HEK293 (cell line): ENCODE data around the gene HOXB4.

Experiments
- CTCF ChIA-PET: fragments of 350-600 bp; formaldehyde crosslinking; extraction: SDS; loops from one replicate; lab custom pipeline; 2021; ENCODE audit warnings: antibody characterized with exemption; lab: Yijun Ruan, JAX
- POLR2A ChIA-PET: fragments of 300-600 bp; formaldehyde crosslinking; extraction: SDS; loops from one replicate; lab custom pipeline; 2020; ENCODE audit warnings: antibody characterized with exemption, inconsistent platforms; lab: Yijun Ruan, JAX
- H3K27ac ChIP-seq: fragments of 200-500 bp; sonication (Bioruptor generic); 2 replicates; pipeline ENCODE4 v1.5.1; 2014; ENCODE audit warnings: low read depth, low read length, control low read depth, inconsistent platforms; ENCODE audit errors: extremely low read depth
- H3K36me3 ChIP-seq, 2 experiments: fragments of 200-500 bp in 1 of 2; sonication (Bioruptor generic) in 1 of 2; 1 replicate in 1 of 2; 2 replicates in 1 of 2; pipeline ENCODE4 v1.5.1; 2014 to 2017; ENCODE audit warnings: inconsistent platforms in 2 of 2, low read length in 2 of 2; ENCODE audit not compliant: control insufficient read depth in 2 of 2, insufficient read depth in 1 of 2
- H3K4me1 ChIP-seq: fragments of 200-500 bp; sonication (Bioruptor generic); 2 replicates; pipeline ENCODE4 v1.5.1; 2014; ENCODE audit warnings: mild to moderate bottlenecking, low read length, inconsistent platforms; ENCODE audit not compliant: control insufficient read depth, insufficient read depth
- H3K4me3 ChIP-seq: 2 replicates; pipeline ENCODE4 v1.5.1; 2011; ENCODE audit warnings: low read depth, mild to moderate bottlenecking, control low read depth, low read length, moderate library complexity
- H3K9me3 ChIP-seq: fragments of 200-500 bp; sonication (Bioruptor generic); 2 replicates; pipeline ENCODE4 v1.5.1; 2014; ENCODE audit warnings: low read depth, low read length, inconsistent platforms; ENCODE audit not compliant: control insufficient read depth, insufficient read depth
- FEZF1 ChIP-seq: fragments of 450-650 bp; formaldehyde crosslinking; IDR thresholded peaks from 2 replicates; pipeline ENCODE4 v1.5.1; 2016; ENCODE audit warnings: missing biosample characterization, missing genetic modification characterization
- GLI2 ChIP-seq: fragments of 450-650 bp; formaldehyde crosslinking; IDR thresholded peaks from 2 replicates; pipeline ENCODE4; 2017; ENCODE audit warnings: missing biosample characterization, missing genetic modification characterization, low read depth, borderline replicate concordance
- IKZF3 ChIP-seq: fragments of 450-650 bp; IDR thresholded peaks from 2 replicates; pipeline ENCODE4 v1.5.0; 2018; ENCODE audit warnings: missing biosample characterization, mild to moderate bottlenecking, missing genetic modification characterization, moderate library complexity
- MEIS1 ChIP-seq: sonication (generic); formaldehyde crosslinking; IDR thresholded peaks from 2 replicates; pipeline ENCODE4 v1.8.1; 2022; ENCODE audit warnings: missing genetic modification reagents, mild to moderate bottlenecking, borderline replicate concordance
- MYNN ChIP-seq: fragments of 450-650 bp; formaldehyde crosslinking; IDR thresholded peaks from 2 replicates; pipeline ENCODE4 v1.5.1; 2016; ENCODE audit warnings: missing biosample characterization, missing genetic modification characterization, borderline replicate concordance
- SP7 ChIP-seq: fragments of 450-650 bp; formaldehyde crosslinking; IDR thresholded peaks from 2 replicates; pipeline ENCODE4 v1.5.1; 2016; ENCODE audit warnings: missing biosample characterization, missing genetic modification characterization
- TRIM28 ChIP-seq: IDR thresholded peaks from 2 replicates; pipeline ENCODE4 v1.6.1; 2011; ENCODE audit warnings: low read length, control low read depth, borderline replicate concordance
- YY1 ChIP-seq: fragments of 450-650 bp; formaldehyde crosslinking; IDR thresholded peaks from 2 replicates; pipeline ENCODE4 v1.5.1; 2018; ENCODE audit warnings: missing biosample characterization, missing genetic modification characterization
- ZBTB7A ChIP-seq: fragments of 450-650 bp; formaldehyde crosslinking; IDR thresholded peaks from 2 replicates; pipeline ENCODE4 v1.5.1; 2016; ENCODE audit warnings: low read depth, missing biosample characterization, missing genetic modification characterization
- ZIC2 ChIP-seq: fragments of 450-650 bp; formaldehyde crosslinking; IDR thresholded peaks from 2 replicates; pipeline ENCODE4 v1.5.1; 2016; ENCODE audit warnings: missing biosample characterization, missing genetic modification characterization
- ZNF112 ChIP-seq: fragments of 450-650 bp; formaldehyde crosslinking; IDR thresholded peaks from 2 replicates; pipeline ENCODE4 v1.5.0; 2017; ENCODE audit warnings: missing biosample characterization, missing genetic modification characterization
- ZNF155 ChIP-seq: fragments of 450-650 bp; formaldehyde crosslinking; IDR thresholded peaks from 2 replicates; pipeline ENCODE4 v1.5.1; 2016; ENCODE audit warnings: missing biosample characterization, missing genetic modification characterization
- ZNF292 ChIP-seq: fragments of 450-650 bp; formaldehyde crosslinking; IDR thresholded peaks from 2 replicates; pipeline ENCODE4 v1.5.1; 2016; ENCODE audit warnings: low read depth, missing biosample characterization, missing genetic modification characterization, borderline replicate concordance
- ZNF341 ChIP-seq: fragments of 450-650 bp; formaldehyde crosslinking; IDR thresholded peaks from 2 replicates; pipeline ENCODE4; 2016; ENCODE audit warnings: low read depth, missing biosample characterization, missing genetic modification characterization
- ZNF366 ChIP-seq: fragments of 450-650 bp; formaldehyde crosslinking; conservative IDR thresholded peaks from 2 replicates; pipeline ENCODE4 v1.5.1; 2016; ENCODE audit warnings: missing biosample characterization, missing genetic modification characterization
- ZNF416 ChIP-seq: fragments of 450-650 bp; formaldehyde crosslinking; IDR thresholded peaks from 2 replicates; pipeline ENCODE4 v1.5.1; 2016; ENCODE audit warnings: missing biosample characterization, missing genetic modification characterization
- ZNF600 ChIP-seq: fragments of 450-650 bp; formaldehyde crosslinking; IDR thresholded peaks from 2 replicates; pipeline ENCODE4 v1.5.1; 2016; ENCODE audit warnings: missing biosample characterization, missing genetic modification characterization
- ZNF76 ChIP-seq: fragments of 450-650 bp; formaldehyde crosslinking; IDR thresholded peaks from 2 replicates; pipeline ENCODE4; 2016; ENCODE audit warnings: low read depth, missing biosample characterization, missing genetic modification characterization, borderline replicate concordance
- ZNF792 ChIP-seq: fragments of 450-650 bp; formaldehyde crosslinking; IDR thresholded peaks from 2 replicates; pipeline ENCODE4 v1.5.1; 2016; ENCODE audit warnings: missing biosample characterization, missing genetic modification characterization
- TF ChIP-seq, protein P1 (sequence below): fragments of 450-650 bp; formaldehyde crosslinking; IDR thresholded peaks from 2 replicates; pipeline ENCODE4 v1.5.1; 2016; ENCODE audit warnings: missing biosample characterization, missing genetic modification characterization, low read depth
- TF ChIP-seq, protein P2 (sequence below): fragments of 450-650 bp; formaldehyde crosslinking; IDR thresholded peaks from 2 replicates; pipeline ENCODE4 v1.5.1; 2017; ENCODE audit warnings: missing biosample characterization, missing genetic modification characterization
- TF ChIP-seq, protein P3 (sequence below): sonication (generic); formaldehyde crosslinking; IDR thresholded peaks from 2 replicates; pipeline ENCODE4 v1.8.1; 2022; ENCODE audit warnings: mild to moderate bottlenecking, moderate library complexity, missing genetic modification reagents

Gene HOXB4

DNA sequence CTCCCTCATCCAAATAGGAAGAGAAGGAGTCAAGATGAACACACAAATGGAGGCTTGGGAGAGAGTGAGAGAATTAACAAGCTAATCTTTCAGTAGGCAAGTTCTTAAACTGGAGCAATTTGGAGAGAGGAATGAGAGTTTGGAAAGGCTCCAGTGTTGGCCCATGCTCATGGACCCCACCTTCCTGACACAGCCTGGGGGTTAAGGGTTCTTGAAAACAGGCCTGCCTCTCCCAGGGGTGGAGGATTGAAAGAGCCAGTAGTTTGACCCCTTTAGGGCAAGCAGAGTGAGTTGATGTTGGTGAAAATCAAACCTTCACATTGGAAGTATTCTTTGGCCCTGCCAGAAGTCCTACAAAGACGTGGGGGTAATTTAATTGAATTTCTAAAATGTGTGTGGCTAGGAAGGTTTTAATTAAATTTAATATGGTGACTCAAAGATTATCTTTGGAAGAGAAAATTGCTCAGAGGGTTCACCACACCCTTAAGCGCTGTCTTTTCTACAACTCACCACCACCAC is 6.1 kb upstream of the HOXB4 start (continued):
- TF ChIP-seq ZNF76 (tag by site-specific recombination) (no peak), ZNF792 (tag by site-specific recombination) (no peak)

DNA sequence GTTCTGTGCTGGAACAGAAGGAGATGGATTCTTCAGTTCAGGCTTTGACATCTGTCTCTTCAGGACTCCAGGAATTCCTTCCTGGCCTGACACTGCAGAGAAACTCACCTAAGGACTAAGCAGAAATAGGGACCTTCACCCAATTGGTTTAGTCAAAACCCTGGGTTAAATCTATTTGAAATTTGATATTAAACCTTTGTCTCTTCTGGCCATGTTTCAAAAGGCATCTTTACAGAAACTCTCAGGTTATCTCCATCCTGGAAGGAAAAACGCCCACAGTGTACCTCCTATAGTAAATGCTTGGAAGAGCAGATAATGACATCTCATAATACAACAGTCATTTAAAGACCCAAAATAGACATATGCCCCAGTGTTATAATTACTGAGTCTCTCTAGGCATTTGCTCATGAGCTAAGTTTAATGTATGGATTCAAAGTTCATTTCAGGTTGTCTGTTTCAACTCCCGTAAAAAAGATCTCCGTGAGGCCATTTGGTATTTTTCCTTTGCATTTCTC is 5.6 kb upstream of the HOXB4 start:
- peaks cover 62% of the 10 kb centered on the region for H3K4me1 ChIP-seq
- CTCF ChIA-PET, result interaction anchor here (0.6 to 2.4 kb wide), 23 partner anchors 10 to 369 kb away, joined by 3 to 15 read pairs (median 5); partner anchors contain the start of genes HOXB5 and HOXB9
- POLR2A ChIA-PET, result interaction anchor here (1.1 to 1.2 kb wide), 2 partner anchors 26 to 42 kb away, joined by 3 to 5 read pairs; no protein-coding TSS in a partner anchor

DNA sequence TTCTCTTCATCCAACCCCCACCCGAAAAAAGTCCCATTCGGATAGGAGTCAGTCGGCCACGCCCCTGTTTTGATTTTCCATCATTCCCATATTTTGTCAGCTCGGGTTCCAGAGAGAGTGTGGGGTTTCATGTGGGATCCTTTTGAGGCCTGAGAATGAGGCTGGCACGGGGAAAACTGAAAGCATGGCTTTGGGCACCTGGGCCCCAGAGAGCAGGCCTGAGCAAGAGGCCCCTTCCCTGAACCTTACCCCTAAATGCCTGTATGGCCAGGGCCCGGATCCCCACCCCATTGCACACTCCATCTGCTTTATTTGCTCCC is 4.6 kb upstream of the HOXB4 start:
- CTCF ChIA-PET, result interaction anchor here (0.6 to 2.4 kb wide), 27 partner anchors 11 to 368 kb away, joined by 3 to 15 read pairs (median 5); partner anchors contain the start of genes HOXB5 and HOXB9
- POLR2A ChIA-PET, result interaction anchor here (0.9 to 1.2 kb wide), 2 partner anchors 13 to 23 kb away, joined by 3 read pairs; no protein-coding TSS in a partner anchor
- 0 out of 2 replicates have a peak, but pooled peaks have one; percentile 6 for TF ChIP-seq ZNF292 (tag by site-specific recombination)
- no peak for TF ChIP-seq ZIC2 (tag by site-specific recombination)
- TF ChIP-seq ZNF112 (tag by site-specific recombination), result no peak
- TF ChIP-seq, protein P1, sequence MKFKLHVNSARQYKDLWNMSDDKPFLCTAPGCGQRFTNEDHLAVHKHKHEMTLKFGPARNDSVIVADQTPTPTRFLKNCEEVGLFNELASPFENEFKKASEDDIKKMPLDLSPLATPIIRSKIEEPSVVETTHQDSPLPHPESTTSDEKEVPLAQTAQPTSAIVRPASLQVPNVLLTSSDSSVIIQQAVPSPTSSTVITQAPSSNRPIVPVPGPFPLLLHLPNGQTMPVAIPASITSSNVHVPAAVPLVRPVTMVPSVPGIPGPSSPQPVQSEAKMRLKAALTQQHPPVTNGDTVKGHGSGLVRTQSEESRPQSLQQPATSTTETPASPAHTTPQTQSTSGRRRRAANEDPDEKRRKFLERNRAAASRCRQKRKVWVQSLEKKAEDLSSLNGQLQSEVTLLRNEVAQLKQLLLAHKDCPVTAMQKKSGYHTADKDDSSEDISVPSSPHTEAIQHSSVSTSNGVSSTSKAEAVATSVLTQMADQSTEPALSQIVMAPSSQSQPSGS (tag by site-specific recombination), result no peak
- TF ChIP-seq GLI2 (tag by site-specific recombination), result no peak
- no peak for TF ChIP-seq ZNF416 (tag by site-specific recombination)
- TF ChIP-seq IKZF3 (tag by site-specific recombination), result peak; percentile 69; the same call in 1 of the 2 replicates
- no peak for TF ChIP-seq ZNF366
- no peak for TF ChIP-seq ZNF341 (tag by site-specific recombination)
- TF ChIP-seq ZBTB7A, result no peak
- peak overlapping the region; percentile 67 for H3K4me3 ChIP-seq
- no peaks in the 10 kb centered on the region for H3K9me3 ChIP-seq
- peak overlapping the region; percentile 92 for H3K27ac ChIP-seq
- peaks cover 0 to 18% of the 10 kb centered on the region in 2 experiments; a peak in 1 of 3 replicates for H3K36me3 ChIP-seq
- H3K4me1 ChIP-seq, result peaks cover 57% of the 10 kb centered on the region

More for the DNA sequence above, 5.6 kb upstream of the HOXB4 start:
- TF ChIP-seq ZNF155 (tag by site-specific recombination) (no peak), MEIS1 (CRISPR knock-in tag) (no peak), MYNN (tag by site-specific recombination) (no peak), FEZF1 (tag by site-specific recombination) (peak; percentile 46), SP7 (peak; percentile 59; the same call in 1 of the 2 replicates), TRIM28 (no peak), ZNF600 (0 out of 2 replicates have a peak, but pooled peaks have one; percentile 62), YY1 (tag by site-specific recombination) (no peak), IKZF3 (tag by site-specific recombination) (peak; percentile 52; the same call in 1 of the 2 replicates)
- TF ChIP-seq, protein P2, sequence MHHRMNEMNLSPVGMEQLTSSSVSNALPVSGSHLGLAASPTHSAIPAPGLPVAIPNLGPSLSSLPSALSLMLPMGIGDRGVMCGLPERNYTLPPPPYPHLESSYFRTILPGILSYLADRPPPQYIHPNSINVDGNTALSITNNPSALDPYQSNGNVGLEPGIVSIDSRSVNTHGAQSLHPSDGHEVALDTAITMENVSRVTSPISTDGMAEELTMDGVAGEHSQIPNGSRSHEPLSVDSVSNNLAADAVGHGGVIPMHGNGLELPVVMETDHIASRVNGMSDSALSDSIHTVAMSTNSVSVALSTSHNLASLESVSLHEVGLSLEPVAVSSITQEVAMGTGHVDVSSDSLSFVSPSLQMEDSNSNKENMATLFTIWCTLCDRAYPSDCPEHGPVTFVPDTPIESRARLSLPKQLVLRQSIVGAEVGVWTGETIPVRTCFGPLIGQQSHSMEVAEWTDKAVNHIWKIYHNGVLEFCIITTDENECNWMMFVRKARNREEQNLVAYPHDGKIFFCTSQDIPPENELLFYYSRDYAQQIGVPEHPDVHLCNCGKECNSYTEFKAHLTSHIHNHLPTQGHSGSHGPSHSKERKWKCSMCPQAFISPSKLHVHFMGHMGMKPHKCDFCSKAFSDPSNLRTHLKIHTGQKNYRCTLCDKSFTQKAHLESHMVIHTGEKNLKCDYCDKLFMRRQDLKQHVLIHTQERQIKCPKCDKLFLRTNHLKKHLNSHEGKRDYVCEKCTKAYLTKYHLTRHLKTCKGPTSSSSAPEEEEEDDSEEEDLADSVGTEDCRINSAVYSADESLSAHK (tag by site-specific recombination), result 0 out of 2 replicates have a peak, but pooled peaks have one; percentile 38
- TF ChIP-seq, protein P1 (tag by site-specific recombination), result no peak
- TF ChIP-seq, protein P3, sequence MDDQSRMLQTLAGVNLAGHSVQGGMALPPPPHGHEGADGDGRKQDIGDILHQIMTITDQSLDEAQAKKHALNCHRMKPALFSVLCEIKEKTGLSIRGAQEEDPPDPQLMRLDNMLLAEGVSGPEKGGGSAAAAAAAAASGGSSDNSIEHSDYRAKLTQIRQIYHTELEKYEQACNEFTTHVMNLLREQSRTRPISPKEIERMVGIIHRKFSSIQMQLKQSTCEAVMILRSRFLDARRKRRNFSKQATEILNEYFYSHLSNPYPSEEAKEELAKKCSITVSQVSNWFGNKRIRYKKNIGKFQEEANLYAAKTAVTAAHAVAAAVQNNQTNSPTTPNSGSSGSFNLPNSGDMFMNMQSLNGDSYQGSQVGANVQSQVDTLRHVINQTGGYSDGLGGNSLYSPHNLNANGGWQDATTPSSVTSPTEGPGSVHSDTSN (CRISPR knock-in tag), result no peak
- Histone ChIP-seq H3K27ac (peak overlapping the region; percentile 92), H3K36me3 (peaks cover 0 to 21% of the 10 kb centered on the region in 2 experiments; a peak in 1 of 3 replicates), H3K9me3 (no peaks in the 10 kb centered on the region), H3K4me3 (no peak overlapping the region)
